ENCODE data around the gene IER5L.

Gene IER5L

GRCh38 chr9:129172816-129173215 lies 5.2 kb downstream of the IER5L start:
- TF ChIP-seq EZH2phosphoT487 (IDR thresholded peaks at IDR 0.05; ENCODE audit: low read length), result no peak
- TF ChIP-seq EZH2 (optimal IDR thresholded peaks at IDR 0.05; ENCODE audit: low read depth, low read length), result no peak
- TF ChIP-seq, protein P1, sequence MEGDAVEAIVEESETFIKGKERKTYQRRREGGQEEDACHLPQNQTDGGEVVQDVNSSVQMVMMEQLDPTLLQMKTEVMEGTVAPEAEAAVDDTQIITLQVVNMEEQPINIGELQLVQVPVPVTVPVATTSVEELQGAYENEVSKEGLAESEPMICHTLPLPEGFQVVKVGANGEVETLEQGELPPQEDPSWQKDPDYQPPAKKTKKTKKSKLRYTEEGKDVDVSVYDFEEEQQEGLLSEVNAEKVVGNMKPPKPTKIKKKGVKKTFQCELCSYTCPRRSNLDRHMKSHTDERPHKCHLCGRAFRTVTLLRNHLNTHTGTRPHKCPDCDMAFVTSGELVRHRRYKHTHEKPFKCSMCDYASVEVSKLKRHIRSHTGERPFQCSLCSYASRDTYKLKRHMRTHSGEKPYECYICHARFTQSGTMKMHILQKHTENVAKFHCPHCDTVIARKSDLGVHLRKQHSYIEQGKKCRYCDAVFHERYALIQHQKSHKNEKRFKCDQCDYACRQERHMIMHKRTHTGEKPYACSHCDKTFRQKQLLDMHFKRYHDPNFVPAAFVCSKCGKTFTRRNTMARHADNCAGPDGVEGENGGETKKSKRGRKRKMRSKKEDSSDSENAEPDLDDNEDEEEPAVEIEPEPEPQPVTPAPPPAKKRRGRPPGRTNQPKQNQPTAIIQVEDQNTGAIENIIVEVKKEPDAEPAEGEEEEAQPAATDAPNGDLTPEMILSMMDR (IDR thresholded peaks at IDR 0.05; ENCODE audit: low read length), result no peak
- no peaks in the 10 kb centered on the region for H3K9me2 ChIP-seq (replicated peaks; ENCODE audit: insufficient read depth, low read length)
- peaks cover 6% of the 10 kb centered on the region; the same call in 1 of the 2 replicates for H3K79me2 ChIP-seq (ENCODE audit: low read length)
- no peak overlapping the region for H3K9ac ChIP-seq (ENCODE audit: low read length)
- H4K20me1 ChIP-seq (ENCODE audit: insufficient read depth, low read length), result no peaks in the 10 kb centered on the region
- H3K27ac ChIP-seq (ENCODE audit: low read length), result no peak overlapping the region
- H3K4me3 ChIP-seq (ENCODE audit: low read length), result no peak overlapping the region
- H3K9me3 ChIP-seq (replicated peaks; ENCODE audit: insufficient read depth, low read length), result no peaks in the 10 kb centered on the region
- H3K36me3 ChIP-seq (replicated peaks; ENCODE audit: insufficient read depth, low read length), result no peaks in the 10 kb centered on the region
- no peak overlapping the region for H3K4me2 ChIP-seq (ENCODE audit: low read depth, low read length)
- no peak for DNase-seq
- H2AFZ ChIP-seq (ENCODE audit: low read length), result no peak overlapping the region
- peaks cover 27% of the 10 kb centered on the region for H3F3A ChIP-seq (ENCODE audit: insufficient read depth, low read length)
- peaks cover 22% of the 10 kb centered on the region for H3K27me3 ChIP-seq (replicated peaks; ENCODE audit: insufficient read depth, low read length)
- H3K4me1 ChIP-seq (ENCODE audit: low read length), result 0 out of 2 replicates have a peak, but pooled peaks cover 6% of the 10 kb centered on the region

- TF ChIP-seq EZH2phosphoT487 (IDR thresholded peaks at IDR 0.05; ENCODE audit: low read length), result no peak
- no peak for TF ChIP-seq EZH2 (optimal IDR thresholded peaks at IDR 0.05; ENCODE audit: low read depth, low read length)
- TF ChIP-seq, protein P1 (IDR thresholded peaks at IDR 0.05; ENCODE audit: low read length), result no peak
- H3K27ac ChIP-seq (ENCODE audit: low read length), result no peak overlapping the region
- no peaks in the 10 kb centered on the region for H3K9me3 ChIP-seq (replicated peaks; ENCODE audit: insufficient read depth, low read length)
- H4K20me1 ChIP-seq (ENCODE audit: insufficient read depth, low read length), result no peaks in the 10 kb centered on the region
- H3K36me3 ChIP-seq (replicated peaks; ENCODE audit: insufficient read depth, low read length), result no peaks in the 10 kb centered on the region
- no peak overlapping the region for H2AFZ ChIP-seq (ENCODE audit: low read length)
- peaks cover 6% of the 10 kb centered on the region; the same call in 1 of the 2 replicates for H3K79me2 ChIP-seq (ENCODE audit: low read length)
- H3F3A ChIP-seq (ENCODE audit: insufficient read depth, low read length), result peaks cover 27% of the 10 kb centered on the region
- 0 out of 2 replicates have a peak, but pooled peaks cover 6% of the 10 kb centered on the region for H3K4me1 ChIP-seq (ENCODE audit: low read length)
- DNase-seq, result no peak
- no peak overlapping the region for H3K4me3 ChIP-seq (ENCODE audit: low read length)
- H3K27me3 ChIP-seq (replicated peaks; ENCODE audit: insufficient read depth, low read length), result peaks cover 22% of the 10 kb centered on the region
- H3K9me2 ChIP-seq (replicated peaks; ENCODE audit: insufficient read depth, low read length), result no peaks in the 10 kb centered on the region
- H3K4me2 ChIP-seq (ENCODE audit: low read depth, low read length), result no peak overlapping the region
- no peak overlapping the region for H3K9ac ChIP-seq (ENCODE audit: low read length)
Measured at GRCh38 chr9:129171993-129172751, 5.9 kb downstream of the IER5L start.

DNA sequence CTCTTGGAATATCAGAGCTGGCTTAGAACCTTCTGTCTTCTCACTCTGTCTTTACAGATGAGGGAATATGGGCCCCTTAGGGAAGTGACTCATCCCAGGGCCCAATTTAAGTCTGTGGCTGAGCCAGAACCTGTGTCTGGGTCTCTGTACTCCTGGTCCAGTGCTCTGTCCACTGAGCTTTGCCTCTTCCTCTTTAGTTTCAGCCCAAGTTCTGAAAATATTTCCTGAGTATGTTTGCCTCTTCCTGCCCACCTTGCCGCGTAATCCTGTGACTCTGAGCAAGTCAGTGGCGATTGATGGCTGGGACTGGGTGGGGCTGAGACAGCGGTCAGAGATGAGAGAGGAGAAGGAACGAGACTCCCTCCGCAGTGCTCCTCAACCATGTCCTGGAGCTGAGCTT lies 7.8 kb downstream of the IER5L start:
- Histone ChIP-seq H3F3A (ENCODE audit: insufficient read depth, low read length) (peaks cover 9% of the 10 kb centered on the region), H3K4me3 (ENCODE audit: low read length) (no peak overlapping the region), H3K4me1 (ENCODE audit: low read length) (0 out of 2 replicates have a peak, but pooled peaks cover 3% of the 10 kb centered on the region), H3K27ac (ENCODE audit: low read length) (no peak overlapping the region), H3K36me3 (replicated peaks; ENCODE audit: insufficient read depth, low read length) (no peaks in the 10 kb centered on the region), H3K79me2 (ENCODE audit: low read length) (no peaks in the 10 kb centered on the region), H3K9me3 (replicated peaks; ENCODE audit: insufficient read depth, low read length) (no peaks in the 10 kb centered on the region), H2AFZ (ENCODE audit: low read length) (no peak overlapping the region), H3K27me3 (replicated peaks; ENCODE audit: insufficient read depth, low read length) (peaks cover 22% of the 10 kb centered on the region), H3K9me2 (replicated peaks; ENCODE audit: insufficient read depth, low read length) (no peaks in the 10 kb centered on the region), H4K20me1 (ENCODE audit: insufficient read depth, low read length) (no peaks in the 10 kb centered on the region), H3K9ac (ENCODE audit: low read length) (no peak overlapping the region), H3K4me2 (ENCODE audit: low read depth, low read length) (no peak overlapping the region)
- TF ChIP-seq, protein P1 (IDR thresholded peaks at IDR 0.05; ENCODE audit: low read length), result no peak
- TF ChIP-seq EZH2phosphoT487 (IDR thresholded peaks at IDR 0.05; ENCODE audit: low read length), result no peak
- no peak for TF ChIP-seq EZH2 (optimal IDR thresholded peaks at IDR 0.05; ENCODE audit: low read depth, low read length)
- DNase-seq, result no peak

Measured in MM.1S (cell line).